ENCODE results near the gene COMMD3.

- no peak for TF ChIP-seq POLR2A (IDR thresholded peaks at IDR 0.05; ENCODE audit: extremely low read depth, insufficient read length)
- TF ChIP-seq MAX (IDR thresholded peaks at IDR 0.05; ENCODE audit: low read depth, low read length) = no peak
- TF ChIP-seq CTCF (IDR thresholded peaks at IDR 0.05; ENCODE audit: low read depth, low read length) = no peak
- TF ChIP-seq MYC (IDR thresholded peaks at IDR 0.05; ENCODE audit: low read depth, low read length) = no peak
Measured at GRCh38 chr10:22333167-22333974, 17.2 kb downstream of the COMMD3 start.

All from NB4 (cell line).